Rectal smooth muscle tissue (tissue), 1 donor: ENCODE data around the gene PLEKHM3.

Experiments used
- H3K27ac ChIP-seq: one replicate; pipeline ENCODE4 v1.7.0; 2013; ENCODE audit warnings: low read depth, low read length, inconsistent platforms
- H3K27me3 ChIP-seq: one replicate; pipeline ENCODE4 v1.7.0; 2013; ENCODE audit warnings: low read length; ENCODE audit not compliant: control insufficient read depth, insufficient read depth
- H3K36me3 ChIP-seq: one replicate; pipeline ENCODE4 v1.7.0; 2013; ENCODE audit warnings: low read length; ENCODE audit not compliant: control insufficient read depth, insufficient read depth
- H3K4me1 ChIP-seq: one replicate; pipeline ENCODE4 v1.7.0; 2013; ENCODE audit warnings: low read length; ENCODE audit not compliant: control insufficient read depth, insufficient read depth
- H3K4me3 ChIP-seq: one replicate; pipeline ENCODE4 v1.7.0; 2013; ENCODE audit warnings: low read length
- H3K9ac ChIP-seq: one replicate; pipeline ENCODE4 v1.7.0; 2013; ENCODE audit warnings: low read length

The PLEKHM3 gene

DNA sequence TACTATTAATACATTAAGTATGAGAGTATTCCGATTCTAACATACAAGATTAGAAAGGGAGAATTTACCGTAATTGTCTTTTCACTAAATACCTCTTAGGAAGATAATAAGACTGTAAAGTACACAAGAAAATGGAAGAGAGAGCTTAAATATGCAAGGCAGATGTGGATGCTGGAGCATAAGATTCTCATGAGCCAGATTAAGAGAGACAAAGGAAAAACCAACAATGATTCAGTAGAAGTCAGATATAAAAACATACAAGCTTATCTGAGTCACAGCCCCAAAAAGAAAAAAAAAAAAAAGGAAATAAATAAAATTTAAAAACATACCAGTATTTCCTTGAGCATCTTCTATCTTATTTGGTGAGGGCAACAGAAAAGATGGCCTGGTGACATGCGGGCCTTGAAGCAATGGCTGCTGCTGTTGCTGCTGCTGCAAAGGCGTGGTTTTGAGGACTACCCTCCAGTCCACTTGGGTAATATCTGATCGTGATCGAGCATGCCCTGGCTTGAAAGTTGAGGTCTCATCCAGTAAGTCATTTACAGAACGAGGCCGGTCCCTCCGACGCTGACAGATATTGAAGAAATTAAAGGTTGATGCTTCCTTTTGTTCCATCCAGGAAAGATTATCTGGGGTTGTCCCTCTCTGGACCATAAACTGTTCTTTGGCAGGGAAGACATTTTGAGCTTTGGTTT lies 24.5 kb downstream of the PLEKHM3 start:
- Histone ChIP-seq H3K9ac (no peak overlapping the region), H3K4me1 (no peaks in the 10 kb centered on the region), H3K27me3 (no peaks in the 10 kb centered on the region), H3K4me3 (no peak overlapping the region), H3K36me3 (peaks cover 8% of the 10 kb centered on the region), H3K27ac (no peak overlapping the region)

GRCh38 chr2:207996848-207997247 lies 28.5 kb downstream of the PLEKHM3 start:
- no peak overlapping the region for H3K9ac ChIP-seq
- H3K36me3 ChIP-seq: peaks cover 8% of the 10 kb centered on the region
- H3K4me1 ChIP-seq: no peaks in the 10 kb centered on the region

DNA sequence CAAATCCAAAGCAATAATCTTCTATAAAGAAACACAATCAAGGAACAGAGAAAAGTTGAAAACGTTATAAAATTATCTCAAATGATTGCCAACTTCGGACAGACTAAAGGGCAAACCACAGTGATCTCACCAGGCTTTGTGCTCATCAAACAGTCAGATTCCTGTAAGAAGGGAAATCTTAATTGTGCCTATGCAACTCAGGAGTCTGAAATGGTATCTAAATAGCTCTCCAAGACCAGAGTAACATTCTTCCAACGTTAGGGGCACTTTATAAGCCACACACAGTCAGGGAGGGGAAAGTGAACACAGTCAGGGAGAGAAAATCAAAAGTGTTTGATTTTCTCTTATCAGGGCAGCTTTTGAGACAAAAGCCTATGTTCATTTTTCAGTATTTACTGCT lies 29.4 kb downstream of the PLEKHM3 start:
- H3K27ac ChIP-seq: no peak overlapping the region
- no peaks in the 10 kb centered on the region for H3K27me3 ChIP-seq
- no peak overlapping the region for H3K9ac ChIP-seq
- peaks cover 3% of the 10 kb centered on the region for H3K36me3 ChIP-seq
- H3K4me3 ChIP-seq: no peak overlapping the region
- no peaks in the 10 kb centered on the region for H3K4me1 ChIP-seq

More at GRCh38 chr2:207996848-207997247, 28.5 kb downstream of the PLEKHM3 start:
- H3K27ac ChIP-seq: no peak overlapping the region
- H3K4me3 ChIP-seq: no peak overlapping the region
- H3K27me3 ChIP-seq: no peaks in the 10 kb centered on the region

- Histone ChIP-seq H3K9ac (no peak overlapping the region), H3K27ac (no peak overlapping the region), H3K4me3 (no peak overlapping the region), H3K4me1 (no peaks in the 10 kb centered on the region), H3K27me3 (no peaks in the 10 kb centered on the region), H3K36me3 (no peaks in the 10 kb centered on the region)
Observed at GRCh38 chr2:207993151-207993763, 32.1 kb downstream of the PLEKHM3 start.

- Histone ChIP-seq H3K4me3 (no peak overlapping the region), H3K9ac (no peak overlapping the region), H3K27ac (no peak overlapping the region), H3K27me3 (no peaks in the 10 kb centered on the region), H3K4me1 (no peaks in the 10 kb centered on the region), H3K36me3 (no peaks in the 10 kb centered on the region)
Observed at GRCh38 chr2:207991944-207992343, 33.4 kb downstream of the PLEKHM3 start.

- Histone ChIP-seq H3K4me1 (no peaks in the 10 kb centered on the region), H3K36me3 (no peaks in the 10 kb centered on the region), H3K27me3 (no peaks in the 10 kb centered on the region), H3K9ac (no peak overlapping the region), H3K27ac (no peak overlapping the region), H3K4me3 (no peak overlapping the region)
Observed at GRCh38 chr2:207990784-207991183, 34.5 kb downstream of the PLEKHM3 start.

DNA sequence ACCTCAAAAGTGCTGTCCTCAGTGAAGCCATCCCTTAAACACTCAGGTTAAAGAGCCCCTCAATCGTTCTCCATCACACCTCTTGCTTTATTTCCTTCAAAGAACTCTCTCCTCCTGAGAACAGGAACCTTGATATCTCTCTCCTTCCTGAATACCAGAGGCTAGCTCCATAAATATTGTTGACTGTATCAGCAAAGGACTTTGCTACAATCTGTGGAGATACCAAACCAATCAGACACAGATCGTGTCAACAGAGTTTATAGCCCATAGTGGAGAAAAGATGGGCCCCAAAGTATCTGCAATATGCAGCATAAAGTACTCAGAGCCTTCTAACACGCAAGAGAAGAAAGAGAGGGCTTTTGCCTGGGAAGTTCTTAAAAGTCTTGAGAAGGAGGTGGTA lies 36.4 kb downstream of the PLEKHM3 start:
- H3K36me3 ChIP-seq: no peaks in the 10 kb centered on the region
- no peak overlapping the region for H3K27ac ChIP-seq
- no peak overlapping the region for H3K9ac ChIP-seq
- H3K4me1 ChIP-seq: no peaks in the 10 kb centered on the region
- H3K4me3 ChIP-seq: no peak overlapping the region
- H3K27me3 ChIP-seq: no peaks in the 10 kb centered on the region

GRCh38 chr2:207987025-207987716 lies 38.2 kb downstream of the PLEKHM3 start:
- Histone ChIP-seq H3K4me3 (no peak overlapping the region), H3K9ac (no peak overlapping the region), H3K4me1 (no peaks in the 10 kb centered on the region), H3K27me3 (no peaks in the 10 kb centered on the region), H3K27ac (no peak overlapping the region), H3K36me3 (no peaks in the 10 kb centered on the region)

- no peak overlapping the region for H3K27ac ChIP-seq
- H3K36me3 ChIP-seq: no peaks in the 10 kb centered on the region
- H3K4me3 ChIP-seq: no peak overlapping the region
- H3K4me1 ChIP-seq: no peaks in the 10 kb centered on the region
- H3K27me3 ChIP-seq: no peaks in the 10 kb centered on the region
- no peak overlapping the region for H3K9ac ChIP-seq
Observed at GRCh38 chr2:207984765-207985480, 40.4 kb downstream of the PLEKHM3 start.

DNA sequence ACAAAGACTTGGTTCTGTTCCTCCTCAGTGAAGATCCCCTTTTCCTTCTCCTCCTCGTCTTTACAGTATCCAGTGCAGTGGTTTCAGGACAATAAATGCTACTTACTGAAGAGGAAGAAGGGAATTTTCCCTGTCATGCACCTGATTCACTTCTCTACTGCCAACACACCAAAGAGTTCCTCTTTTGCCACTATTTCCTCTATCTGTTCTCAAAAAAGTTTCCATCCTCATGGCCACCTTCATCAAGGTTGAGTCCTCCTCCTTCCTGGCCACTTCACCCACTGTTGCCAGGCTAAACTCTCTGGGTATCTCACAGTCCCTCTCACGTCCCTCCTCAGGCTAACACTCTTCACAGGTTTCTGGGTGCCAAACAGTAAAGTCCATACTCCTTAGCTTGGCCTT lies 41.7 kb downstream of the PLEKHM3 start:
- Histone ChIP-seq H3K27me3 (no peaks in the 10 kb centered on the region), H3K4me3 (no peak overlapping the region), H3K4me1 (no peaks in the 10 kb centered on the region), H3K36me3 (no peaks in the 10 kb centered on the region), H3K9ac (no peak overlapping the region), H3K27ac (no peak overlapping the region)

GRCh38 chr2:207978177-207978948 lies 47.0 kb downstream of the PLEKHM3 start:
- Histone ChIP-seq H3K27me3 (no peaks in the 10 kb centered on the region), H3K27ac (no peak overlapping the region), H3K4me1 (no peaks in the 10 kb centered on the region), H3K9ac (no peak overlapping the region), H3K4me3 (no peak overlapping the region), H3K36me3 (peaks cover 6% of the 10 kb centered on the region)

DNA sequence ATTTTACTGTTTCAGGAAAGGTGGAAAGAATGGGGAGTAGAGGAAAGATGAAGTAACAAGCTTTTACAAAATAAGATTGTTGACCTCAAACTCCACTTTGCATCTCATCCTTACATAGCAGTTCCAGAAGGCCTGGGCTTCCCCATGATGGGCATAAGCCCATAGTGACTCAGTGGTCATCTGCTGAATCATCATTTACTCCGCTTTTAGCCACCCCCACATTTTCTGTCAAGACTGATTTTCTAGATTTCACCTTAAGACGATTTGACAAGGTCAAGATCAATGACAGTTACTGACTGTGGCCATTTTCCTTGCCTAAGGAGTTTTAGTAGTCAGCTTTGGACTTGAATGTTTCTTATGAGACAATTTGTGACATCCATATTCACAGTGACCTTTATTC lies 49.4 kb downstream of the PLEKHM3 start:
- no peak overlapping the region for H3K9ac ChIP-seq
- H3K27me3 ChIP-seq: no peaks in the 10 kb centered on the region
- no peak overlapping the region for H3K4me3 ChIP-seq
- H3K27ac ChIP-seq: no peak overlapping the region
- H3K4me1 ChIP-seq: no peaks in the 10 kb centered on the region
- peaks cover 6% of the 10 kb centered on the region for H3K36me3 ChIP-seq
